ENCODE results near the gene TOP3A.

TOP3A gene

GRCh38 chr17:18230288-18231141 is 84.3 kb downstream of the TOP3A start:
- DNase-seq: no peak

DNA sequence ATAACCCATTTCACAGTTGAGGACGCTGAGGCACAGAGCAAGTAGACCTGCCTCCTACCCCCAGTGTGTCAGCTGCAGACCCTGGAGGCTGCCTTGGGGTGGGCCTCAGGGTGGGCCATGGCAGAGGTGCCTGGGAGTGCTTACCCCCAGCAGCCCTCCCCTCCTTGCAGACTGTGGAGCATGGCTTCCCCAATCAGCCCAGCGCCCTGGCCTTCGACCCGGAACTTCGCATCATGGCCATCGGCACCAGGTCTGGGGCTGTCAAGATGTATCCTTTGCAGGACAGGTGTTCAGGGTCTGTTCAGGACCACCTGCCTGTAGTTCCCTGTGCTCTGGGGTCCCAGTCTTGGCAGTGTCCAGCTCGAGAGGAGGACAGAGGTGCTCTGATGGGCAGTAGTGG is 85.0 kb downstream of the TOP3A start:
- no peak for DNase-seq

DNA sequence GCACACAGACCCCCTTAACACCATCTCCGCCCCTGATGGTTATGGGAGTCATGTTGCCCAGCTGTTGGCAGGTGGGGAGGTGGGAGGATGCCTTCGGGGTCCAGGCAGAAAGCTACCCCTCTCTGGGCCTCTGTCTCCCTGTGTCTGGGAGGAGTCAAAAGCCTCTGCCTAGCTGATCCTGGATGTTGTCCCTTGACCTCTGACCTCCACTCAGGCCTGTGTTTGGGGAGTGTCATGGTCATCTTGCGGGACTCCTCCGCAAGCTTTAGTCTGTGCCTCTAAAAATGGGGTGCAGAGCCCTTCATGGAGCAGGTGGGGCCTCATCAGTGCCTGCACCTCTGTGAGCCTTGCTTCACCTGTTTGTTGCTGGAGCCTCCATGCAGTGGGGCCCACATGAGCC is 85.5 kb downstream of the TOP3A start:
- no peak for DNase-seq

DNA sequence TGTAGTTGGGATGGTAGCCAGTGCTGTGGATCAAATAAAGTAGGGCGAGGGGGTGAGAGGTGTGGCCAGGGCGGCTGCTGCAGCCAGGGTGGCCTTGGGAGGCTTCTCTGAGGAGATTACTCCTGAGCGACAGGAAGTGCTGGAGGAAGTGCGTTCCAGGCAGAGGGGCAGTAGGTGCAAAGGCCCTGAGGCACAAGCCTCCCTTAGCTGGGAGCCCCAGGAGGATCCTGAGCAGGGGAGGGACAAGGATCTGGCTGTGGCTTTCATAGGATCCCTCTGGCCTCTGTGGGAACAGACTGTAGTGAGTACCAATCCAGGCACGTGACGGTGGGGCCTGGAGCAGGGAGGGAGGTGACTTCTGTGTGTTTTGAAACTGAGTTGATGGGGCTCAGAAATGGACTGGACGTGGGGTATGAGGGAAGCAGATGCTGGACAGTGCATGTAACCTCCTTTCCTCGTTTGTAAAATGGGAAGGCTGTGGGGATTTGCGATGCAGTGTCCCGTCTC is 86.6 kb downstream of the TOP3A start:
- no peak for DNase-seq

DNA sequence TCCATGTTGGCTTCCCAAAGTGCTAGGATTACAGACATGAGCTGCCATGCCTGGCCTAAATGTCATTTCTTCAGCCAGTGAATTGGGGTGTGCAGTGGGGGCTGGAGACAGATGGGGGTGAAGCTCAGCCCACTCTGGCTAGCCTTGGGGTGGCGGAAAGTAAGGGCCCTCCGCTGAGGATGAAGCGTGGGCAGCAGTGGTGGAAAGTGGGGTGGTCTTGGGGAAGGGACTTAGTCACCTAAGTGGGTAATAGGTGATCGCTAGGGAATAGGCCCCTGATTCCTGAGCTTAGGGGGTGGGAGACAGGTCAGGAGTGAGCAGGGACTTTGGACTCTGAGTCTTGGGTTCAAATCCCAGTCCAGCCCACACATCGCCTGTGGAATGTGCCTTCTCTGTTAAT is 87.2 kb downstream of the TOP3A start:
- no peak for DNase-seq

DNA sequence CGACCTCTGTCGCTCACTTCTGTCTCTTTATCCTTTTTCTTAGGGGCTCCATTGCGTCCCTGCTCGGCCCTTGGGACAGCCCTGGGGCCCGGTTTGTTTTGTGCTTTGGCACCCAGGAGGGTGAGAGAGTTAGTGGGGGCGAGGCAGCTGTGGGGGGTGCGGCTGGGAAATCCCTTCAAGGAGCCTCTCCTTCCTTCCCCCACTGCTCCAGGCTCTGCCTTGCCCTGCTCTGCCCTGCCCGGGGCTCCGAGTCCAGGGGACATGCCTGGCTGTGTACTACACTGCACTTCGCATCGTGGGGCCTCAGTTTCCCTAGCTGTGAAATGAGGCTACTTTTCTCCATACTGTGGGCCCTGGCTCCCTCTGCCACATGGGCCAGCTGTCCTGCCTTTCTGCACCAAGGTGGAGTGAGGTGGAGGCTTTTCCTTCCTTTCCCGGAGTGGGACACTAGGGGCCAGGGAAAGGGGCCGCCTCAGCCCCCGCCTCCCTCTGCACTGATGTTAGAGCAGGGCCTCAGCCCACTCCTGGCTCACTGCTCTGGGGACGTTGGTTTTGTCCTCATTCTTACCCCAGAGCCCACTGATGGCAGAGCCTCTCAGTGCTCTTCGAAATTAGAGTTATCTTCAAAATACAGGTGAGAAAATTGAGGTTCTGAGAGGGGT is 88.4 kb downstream of the TOP3A start:
- DNase-seq: no peak

DNA sequence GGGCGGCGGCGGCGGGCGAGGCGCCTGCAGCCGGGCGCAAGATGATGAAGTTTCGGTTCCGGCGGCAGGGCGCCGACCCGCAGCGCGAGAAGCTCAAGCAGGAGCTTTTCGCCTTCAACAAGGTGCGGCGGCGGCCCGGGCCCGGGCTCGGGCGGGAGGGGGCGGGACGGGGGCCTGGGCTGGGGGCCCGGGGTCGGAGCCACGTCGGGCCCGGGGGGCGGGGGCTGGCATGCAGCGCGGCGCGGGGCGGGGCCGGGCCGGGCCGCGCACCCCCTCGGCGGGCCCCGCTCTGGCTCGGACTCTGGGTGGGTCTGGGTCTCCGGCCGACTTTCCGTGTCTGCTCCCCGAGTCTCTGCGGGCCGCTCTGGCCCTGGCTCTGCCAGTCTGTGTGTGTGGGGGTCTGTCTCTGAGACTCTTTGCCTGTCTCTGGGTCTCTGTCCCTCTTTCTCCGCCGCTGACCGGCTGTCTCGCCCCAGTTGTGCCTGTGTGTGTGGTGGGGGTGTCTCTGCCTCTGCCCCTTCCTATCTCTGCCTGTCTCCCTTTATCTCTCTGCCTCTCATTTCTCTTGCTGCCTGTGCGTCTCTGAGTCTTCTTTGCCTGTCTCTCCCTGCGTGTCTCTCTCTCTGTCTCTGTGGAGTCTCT is 89.0 kb downstream of the TOP3A start:
- peak; percentile 73 for DNase-seq

- DNase-seq: peak; percentile 98
These were observed 89.6 kb downstream of the TOP3A start, which contains the start of gene LLGL1 for GRCh38 chr17:18225121-18225641. Gene LLGL1 (plus strand): TSS chr17:18225635. CDS start chr17:18225683, 48 bp downstream.

GRCh38 chr17:18224387-18225120 is 90.2 kb downstream of the TOP3A start:
- DNase-seq: no peak

DNA sequence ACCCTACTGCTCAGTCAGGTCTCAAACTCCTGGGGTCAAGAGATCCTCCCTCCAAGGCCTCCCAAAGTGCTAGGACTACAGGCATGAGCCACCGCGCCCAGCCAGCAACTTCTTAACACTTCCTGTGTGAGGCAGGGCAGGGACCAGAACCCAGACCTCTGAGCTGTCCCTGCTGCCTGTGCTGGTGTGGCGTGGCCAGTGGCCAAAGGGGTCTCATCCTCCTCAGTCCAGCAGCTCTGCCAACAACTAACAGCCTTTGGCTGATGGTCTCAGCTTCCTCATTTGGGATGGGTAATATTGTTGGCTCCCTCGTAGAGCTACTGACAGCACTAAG is 90.8 kb downstream of the TOP3A start:
- no peak for DNase-seq
